Activated CD4-positive, alpha-beta memory T cell treated with anti-CD3 and anti-CD28 coated beads, Interleukin-2, amount 10 ng/mL, durations not matched to agents 7 days and 5 days (primary cell): ENCODE data around the gene ANKRD34A. TPM values are rescaled to one million over a fixed set of nuclear protein-coding genes. Genes with fewer than 3 reads are reported as not detected.

Source experiments
- CTCF ChIA-PET: fragments of 350-600 bp; sonication (Branson Sonifier 250); formaldehyde crosslinking; loops from one replicate; lab custom pipeline; 2021; ENCODE audit warnings: antibody characterized with exemption, inconsistent platforms; lab: Charles Lee
- POLR2A ChIA-PET: fragments of 350-600 bp; sonication (Branson Sonifier 250); formaldehyde crosslinking; loops from one replicate; lab custom pipeline; 2021; ENCODE audit warnings: antibody characterized with exemption; lab: Charles Lee
- DNase-seq: peaks from one replicate; pipeline ENCODE4 v3.0.0-alpha.2; 2020
- H3K27ac Mint-ChIP-seq: one replicate; pipeline ENCODE4 v1.8.0; 2021; ENCODE audit warnings: mild to moderate bottlenecking, mixed read lengths
- H3K27me3 Mint-ChIP-seq: one replicate; pipeline ENCODE4 v1.8.0; 2021; ENCODE audit warnings: mixed read lengths
- H3K36me3 Mint-ChIP-seq: one replicate; pipeline ENCODE4 v1.8.0; 2021; ENCODE audit warnings: low read depth, mixed read lengths
- H3K4me1 Mint-ChIP-seq: one replicate; pipeline ENCODE4 v1.8.0; 2021; ENCODE audit warnings: mixed read lengths
- H3K4me3 Mint-ChIP-seq: one replicate; pipeline ENCODE4 v1.8.0; 2021; ENCODE audit warnings: mild to moderate bottlenecking, mixed read lengths
- H3K9me3 Mint-ChIP-seq: one replicate; pipeline ENCODE4 v1.8.0; 2021; ENCODE audit warnings: mixed read lengths
- total RNA-seq, 2 experiments: library from RNA; stranded (reverse); gene quantifications; one replicate each; pipeline ENCODE4 v1.2.3, GENCODE V29; 2021

The ANKRD34A gene
- total RNA-seq, 2 experiments from 2014 or later: 2.9 to 3.7 TPM

DNA sequence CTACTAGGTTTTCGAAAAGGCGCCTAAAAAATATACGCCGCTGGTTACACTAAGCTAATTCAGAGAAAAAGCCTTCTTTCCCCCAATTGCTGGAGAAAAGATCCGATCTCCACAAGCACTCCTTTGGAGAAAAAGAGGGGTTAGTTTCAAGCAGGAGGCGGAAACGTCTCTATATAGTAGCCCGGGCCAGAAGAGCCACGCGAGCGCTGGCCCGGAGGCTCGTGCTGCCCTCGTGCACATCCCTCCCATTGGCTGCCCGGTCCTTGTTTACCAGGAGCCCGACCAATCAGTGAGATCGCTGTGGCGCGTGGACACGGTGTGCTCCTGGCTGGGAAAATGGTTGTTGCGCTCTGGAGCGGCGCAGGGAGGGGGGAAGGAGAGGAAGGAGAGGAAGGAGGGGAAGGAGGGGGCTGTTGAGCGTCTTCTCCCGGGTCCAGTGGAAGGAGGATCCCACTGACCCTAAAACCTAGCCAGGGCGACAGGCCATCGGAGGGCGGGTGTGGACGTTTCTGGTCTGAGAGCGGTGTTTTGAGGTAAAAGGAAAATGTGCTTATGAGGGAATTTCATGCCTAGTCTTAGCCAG is 32.1 kb upstream of the ANKRD34A start, which contains the start of gene TXNIP:
Gene TXNIP (minus strand): TSS at position 147 of the 583 bp plus-strand sequence. CDS start 313 bp downstream, outside the sequence.
- Mint-ChIP-seq H3K36me3 (peaks cover 50% of the 10 kb centered on the region), H3K4me3 (peak within 1 kb of the TSS; percentile 93), H3K4me1 (peaks cover 63% of the 10 kb centered on the region), H3K9me3 (no peaks in the 10 kb centered on the region), H3K27ac (peak within 1 kb of the TSS; percentile 97), H3K27me3 (no peaks in the 10 kb centered on the region)
- CTCF ChIA-PET: interaction anchor here (0.9 to 13.8 kb wide), 8 partner anchors 8 to 151 kb away, joined by 3 to 177 read pairs (median 4); partner anchors contain the start of genes ANKRD34A, LIX1L, NUDT17 and POLR3GL
- POLR2A ChIA-PET: interaction anchor here (0.6 to 12.9 kb wide), 17 partner anchors 12 to 716 kb away, joined by 3 to 582 read pairs (median 4); partner anchors contain the start of genes ANKRD34A, LIX1L, PIAS3 and POLR3GL
- DNase-seq: peak; percentile 96

DNA sequence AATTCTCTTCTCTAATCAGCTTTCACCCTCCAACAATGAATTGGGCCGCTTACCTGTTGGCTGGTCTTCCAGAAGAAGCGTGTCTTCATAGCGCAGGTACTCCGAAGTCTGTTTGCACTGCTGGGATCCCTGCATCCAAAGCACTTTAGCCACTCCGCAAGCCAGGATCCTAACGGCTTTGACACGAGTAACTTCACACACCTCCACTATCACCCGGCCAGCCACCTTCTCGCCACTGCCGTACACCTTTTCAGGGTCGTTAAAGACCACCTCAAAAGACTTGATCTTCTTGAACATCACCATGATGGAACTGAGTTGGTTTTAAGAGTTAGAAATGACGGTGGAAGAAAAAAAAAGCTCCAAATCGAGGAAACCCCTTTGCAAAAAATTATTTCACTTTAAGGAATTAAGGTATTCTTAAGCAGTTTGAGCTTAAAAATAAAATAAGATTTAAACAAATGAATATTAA is 31.6 kb upstream of the ANKRD34A start:
- no peaks in the 10 kb centered on the region for H3K9me3 Mint-ChIP-seq
- ChIA-PET POLR2A (interaction anchor here (0.6 to 12.9 kb wide), 15 partner anchors 12 to 715 kb away, joined by 3 to 582 read pairs (median 4); partner anchors contain the start of genes ANKRD34A, LIX1L, PIAS3 and POLR3GL), CTCF (interaction anchor here (0.9 to 13.8 kb wide), 6 partner anchors 8 to 151 kb away, joined by 3 to 177 read pairs (median 6); partner anchors contain the start of genes ANKRD34A, NUDT17 and POLR3GL)
- peaks cover 61% of the 10 kb centered on the region for H3K4me1 Mint-ChIP-seq
- H3K4me3 Mint-ChIP-seq: peak overlapping the region; percentile 93
- peak overlapping the region; percentile 97 for H3K27ac Mint-ChIP-seq
- no peaks in the 10 kb centered on the region for H3K27me3 Mint-ChIP-seq
- no peak for DNase-seq
- peaks cover 51% of the 10 kb centered on the region for H3K36me3 Mint-ChIP-seq

DNA sequence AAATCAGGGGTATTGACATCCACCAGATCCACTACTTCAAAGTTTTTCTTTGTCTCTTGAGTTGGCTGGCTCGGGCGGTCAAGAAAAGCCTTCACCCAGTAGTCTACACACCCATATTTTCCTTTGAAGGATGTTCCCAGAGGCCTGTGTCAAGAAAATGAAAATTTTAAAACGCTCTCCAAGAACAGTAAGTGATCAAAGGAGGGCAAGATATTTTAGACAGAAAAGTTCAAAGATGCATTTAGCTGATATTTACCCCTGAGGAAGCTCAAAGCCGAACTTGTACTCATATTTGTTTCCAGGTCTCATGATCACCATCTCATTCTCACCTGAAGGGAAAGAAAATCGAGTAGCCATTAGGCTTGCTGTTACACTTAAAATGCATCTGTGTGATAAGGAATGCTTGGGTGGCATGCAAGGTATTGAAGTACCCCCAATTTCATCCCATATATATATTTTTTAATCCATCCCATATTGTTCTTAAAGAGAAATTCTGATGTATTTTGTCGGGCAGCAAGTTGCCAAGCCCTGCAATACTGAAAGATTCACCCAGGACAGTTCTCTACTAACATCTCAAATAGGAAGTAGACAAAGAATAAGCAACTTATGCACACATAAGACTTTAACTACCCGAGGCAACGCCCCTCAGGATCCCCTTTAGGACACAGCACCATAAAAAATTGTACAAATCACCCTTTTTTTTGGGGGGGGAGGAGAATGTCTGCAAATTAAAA is 30.9 kb upstream of the ANKRD34A start:
- no peaks in the 10 kb centered on the region for H3K9me3 Mint-ChIP-seq
- peaks cover 64% of the 10 kb centered on the region for H3K4me1 Mint-ChIP-seq
- no peaks in the 10 kb centered on the region for H3K27me3 Mint-ChIP-seq
- no peak for DNase-seq
- CTCF ChIA-PET: interaction anchor here (0.9 to 13.8 kb wide), 3 partner anchors 12 to 150 kb away, joined by 3 to 177 read pairs (median 4); partner anchors contain the start of gene NUDT17
- H3K4me3 Mint-ChIP-seq: peak overlapping the region; percentile 93
- POLR2A ChIA-PET: interaction anchor here (0.6 to 12.9 kb wide), 11 partner anchors 13 to 136 kb away, joined by 3 to 582 read pairs (median 30); partner anchors contain the start of genes ANKRD34A, LIX1L, PIAS3 and POLR3GL
- H3K27ac Mint-ChIP-seq: peak overlapping the region; percentile 97
- H3K36me3 Mint-ChIP-seq: peaks cover 51% of the 10 kb centered on the region

DNA sequence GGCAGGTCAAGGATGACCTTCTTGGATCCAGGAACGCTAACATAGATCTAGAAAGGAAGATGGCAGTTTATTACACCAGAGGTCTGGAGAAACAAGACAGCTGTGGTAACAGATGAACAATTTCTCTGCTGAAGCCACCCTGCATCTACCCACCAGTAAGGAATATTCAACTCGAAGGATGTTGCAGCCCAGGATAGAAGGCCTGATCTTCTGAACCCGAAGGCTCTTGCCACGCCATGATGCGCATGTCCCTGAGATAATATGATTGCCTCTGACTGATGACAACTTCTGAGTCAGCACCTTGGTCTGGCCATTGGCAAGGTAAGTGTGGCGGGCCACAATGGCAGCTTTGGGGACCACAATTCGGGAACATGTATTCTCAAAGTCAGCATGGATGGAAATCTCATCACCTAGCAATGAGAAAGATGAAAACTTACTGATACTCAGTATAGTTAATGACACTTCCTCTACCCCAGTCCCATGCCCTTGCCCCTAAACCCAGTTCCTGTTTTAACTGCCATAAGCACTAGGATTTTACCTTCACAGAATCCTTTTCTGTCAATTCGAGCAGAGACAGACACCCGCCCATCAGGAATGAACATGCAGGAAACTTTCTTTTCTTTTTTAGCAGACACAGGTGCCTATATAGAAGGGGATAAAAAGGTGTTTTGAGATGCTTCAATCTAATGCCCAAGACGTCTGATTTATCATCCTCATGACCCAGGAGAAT is 30.2 kb upstream of the ANKRD34A start:
- POLR2A ChIA-PET: interaction anchor here (1.2 to 12.9 kb wide), 7 partner anchors 13 to 123 kb away, joined by 3 to 582 read pairs (median 33); partner anchors contain the start of genes ANKRD34A, LIX1L, POLR3GL and RBM8A
- no peaks in the 10 kb centered on the region for H3K9me3 Mint-ChIP-seq
- H3K4me1 Mint-ChIP-seq: peaks cover 59% of the 10 kb centered on the region
- H3K36me3 Mint-ChIP-seq: peaks cover 51% of the 10 kb centered on the region
- H3K27ac Mint-ChIP-seq: peak overlapping the region; percentile 97
- no peaks in the 10 kb centered on the region for H3K27me3 Mint-ChIP-seq
- CTCF ChIA-PET: interaction anchor here (0.9 to 13.8 kb wide), 4 partner anchors 13 to 149 kb away, joined by 3 to 177 read pairs (median 4); partner anchors contain the start of gene NUDT17
- DNase-seq: peak; percentile 58
- peak overlapping the region; percentile 93 for H3K4me3 Mint-ChIP-seq

DNA sequence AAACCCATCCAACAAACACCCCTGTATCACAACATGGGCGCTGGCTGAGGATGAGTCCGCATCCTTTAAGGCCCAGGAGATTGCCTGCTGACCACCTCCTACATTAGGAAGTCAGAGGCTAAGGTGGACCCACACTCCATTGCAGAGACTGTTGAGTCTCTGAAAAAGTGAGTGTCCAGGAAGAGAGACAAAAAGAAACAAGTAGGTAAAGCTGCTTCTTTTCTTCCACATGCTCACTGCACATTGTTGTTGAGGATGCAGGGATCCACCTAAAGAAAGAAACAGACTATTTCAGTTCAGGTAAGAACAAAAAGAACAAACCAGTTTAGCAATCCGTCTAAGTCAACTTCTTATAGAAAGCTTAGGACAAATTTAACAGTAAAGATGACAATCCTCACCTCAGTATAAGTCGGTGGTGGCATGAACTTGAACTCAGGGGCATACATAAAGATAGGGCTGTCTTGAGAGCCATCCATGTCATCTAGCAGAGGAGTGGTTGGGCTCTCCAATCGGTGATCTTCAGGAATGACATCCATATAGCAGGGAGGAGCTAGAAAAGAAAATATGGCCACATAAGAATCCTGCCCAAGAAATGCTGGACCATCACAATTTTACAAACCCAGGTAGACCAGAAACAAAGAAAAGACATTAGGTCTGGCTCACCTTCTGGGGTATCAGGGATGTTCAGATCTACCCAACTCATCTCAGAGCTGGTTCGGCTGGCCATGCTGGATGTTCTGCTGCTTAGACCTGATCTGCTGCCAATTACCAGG is 29.4 kb upstream of the ANKRD34A start:
- CTCF ChIA-PET: interaction anchor here (1.0 to 13.8 kb wide), 3 partner anchors 15 to 148 kb away, joined by 3 to 177 read pairs (median 4); partner anchors contain the start of gene NUDT17
- no peaks in the 10 kb centered on the region for H3K27me3 Mint-ChIP-seq
- DNase-seq: no peak
- H3K4me1 Mint-ChIP-seq: peaks cover 53% of the 10 kb centered on the region
- peak overlapping the region; percentile 97 for H3K27ac Mint-ChIP-seq
- H3K9me3 Mint-ChIP-seq: no peaks in the 10 kb centered on the region
- H3K36me3 Mint-ChIP-seq: peaks cover 51% of the 10 kb centered on the region
- POLR2A ChIA-PET: interaction anchor here (0.6 to 12.9 kb wide), 6 partner anchors 8 to 44 kb away, joined by 3 to 582 read pairs (median 35); partner anchors contain the start of genes ANKRD34A, LIX1L and POLR3GL
- H3K4me3 Mint-ChIP-seq: peak overlapping the region; percentile 93

DNA sequence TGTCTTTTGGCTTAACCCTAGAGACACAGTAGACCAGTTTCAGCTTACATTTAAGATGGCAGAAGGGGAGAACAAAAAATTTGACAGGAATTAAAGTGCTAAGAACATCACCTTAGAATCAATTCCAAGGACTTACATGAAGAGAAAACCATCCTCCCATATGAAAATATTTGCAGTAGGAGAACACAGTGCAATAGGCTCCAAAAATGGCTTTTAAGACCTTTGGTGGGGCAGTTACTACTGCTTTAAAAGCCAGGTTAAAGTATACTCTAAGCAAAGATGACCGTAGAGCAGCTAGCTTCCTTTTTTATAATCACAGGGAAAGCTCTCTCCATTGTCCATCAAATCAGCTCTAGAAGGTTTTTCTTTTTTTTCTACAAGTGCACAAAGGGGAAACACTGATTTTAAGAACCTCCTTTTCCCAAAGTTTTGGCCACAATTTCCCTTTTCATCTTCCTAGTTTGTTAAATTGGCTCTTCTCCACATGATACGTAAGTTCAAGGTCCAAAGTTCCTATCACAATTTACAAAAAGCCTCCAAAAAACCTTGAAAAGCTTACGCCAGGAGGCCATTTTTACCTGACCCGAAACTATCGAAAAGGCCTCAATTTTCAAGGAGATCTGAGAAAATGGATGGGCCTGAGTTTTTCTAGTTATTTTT is 28.7 kb upstream of the ANKRD34A start:
- no peaks in the 10 kb centered on the region for H3K9me3 Mint-ChIP-seq
- no peaks in the 10 kb centered on the region for H3K27me3 Mint-ChIP-seq
- peak overlapping the region; percentile 93 for H3K4me3 Mint-ChIP-seq
- H3K27ac Mint-ChIP-seq: peak overlapping the region; percentile 52
- peaks cover 50% of the 10 kb centered on the region for H3K4me1 Mint-ChIP-seq
- CTCF ChIA-PET: interaction anchor here (0.5 to 13.8 kb wide), 2 partner anchors 13 to 15 kb away, joined by 3 to 177 read pairs; no protein-coding TSS in a partner anchor
- POLR2A ChIA-PET: interaction anchor here (0.6 to 12.9 kb wide), 8 partner anchors 9 to 45 kb away, joined by 3 to 582 read pairs (median 4); partner anchors contain the start of genes ANKRD34A, HJV, LIX1L and POLR3GL
- DNase-seq: no peak
- peaks cover 51% of the 10 kb centered on the region for H3K36me3 Mint-ChIP-seq

DNA sequence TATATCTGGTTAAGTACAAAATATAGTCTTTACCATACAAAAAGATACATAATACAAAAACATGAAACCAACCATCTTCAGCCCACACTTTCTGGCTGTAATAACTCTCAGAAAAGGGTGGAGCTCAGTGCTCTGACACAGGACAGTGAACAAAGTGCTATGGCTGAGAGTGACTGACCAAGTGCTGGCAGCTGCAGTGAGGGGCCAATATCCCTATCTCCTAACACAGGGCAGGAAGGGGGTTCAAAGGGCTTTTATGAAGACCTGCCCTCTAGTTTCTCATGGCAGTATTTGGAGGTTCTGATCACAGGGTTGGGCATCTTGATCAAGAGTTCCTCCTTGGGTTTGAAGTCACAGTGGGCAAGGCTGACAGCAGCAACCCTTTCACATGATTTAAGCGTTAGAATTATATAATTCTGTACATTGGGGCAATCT is 28.1 kb upstream of the ANKRD34A start:
- Mint-ChIP-seq H3K36me3 (peaks cover 51% of the 10 kb centered on the region), H3K27me3 (no peaks in the 10 kb centered on the region), H3K9me3 (no peaks in the 10 kb centered on the region), H3K4me3 (peak overlapping the region; percentile 93), H3K27ac (peak overlapping the region; percentile 52), H3K4me1 (peaks cover 49% of the 10 kb centered on the region)
- ChIA-PET CTCF (interaction anchor here (0.5 to 13.8 kb wide), 3 partner anchors 10 to 14 kb away, joined by 3 to 177 read pairs (median 3); no protein-coding TSS in a partner anchor), POLR2A (interaction anchor here (0.8 to 12.9 kb wide), 4 partner anchors 11 to 29 kb away, joined by 3 to 582 read pairs (median 75); partner anchors contain the start of genes ANKRD34A, HJV and POLR3GL)
- DNase-seq: no peak

DNA sequence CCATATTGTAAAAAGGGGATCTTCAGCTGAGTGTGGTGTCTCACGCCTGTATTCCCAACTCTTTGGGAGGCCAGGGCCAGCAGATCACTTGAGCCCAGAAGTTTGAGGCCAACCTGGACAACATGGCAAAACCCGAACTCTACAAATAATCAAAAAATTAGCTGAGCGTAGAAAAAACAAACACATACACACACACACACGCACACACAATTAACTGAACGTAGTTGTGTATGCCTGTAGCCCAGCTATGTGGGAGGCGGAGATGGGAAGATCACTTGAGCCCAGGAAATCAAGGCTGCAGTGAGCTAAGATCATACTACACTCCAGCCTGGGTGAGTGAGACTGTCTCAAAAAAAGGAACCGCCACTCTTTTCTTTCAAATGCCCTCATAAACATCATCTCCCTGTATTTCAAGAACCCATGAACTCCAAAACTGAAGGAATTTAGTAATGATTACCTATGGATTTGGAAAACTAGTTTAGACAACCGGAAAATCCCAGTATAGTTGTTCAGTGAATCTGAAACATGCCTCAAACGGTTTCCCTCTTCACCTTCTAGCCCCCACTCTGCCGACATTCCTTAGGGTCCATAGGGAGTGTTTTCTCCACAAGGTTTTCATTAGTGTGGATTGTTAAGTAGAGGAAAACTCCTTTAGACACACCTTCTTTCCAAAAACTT is 27.5 kb upstream of the ANKRD34A start:
- peak overlapping the region; percentile 27 for H3K4me3 Mint-ChIP-seq
- DNase-seq: no peak
- peaks cover 46% of the 10 kb centered on the region for H3K4me1 Mint-ChIP-seq
- H3K27ac Mint-ChIP-seq: peak overlapping the region; percentile 41
- ChIA-PET CTCF (interaction anchor here (0.8 to 13.8 kb wide), 2 partner anchors 11 to 13 kb away, joined by 3 to 177 read pairs; no protein-coding TSS in a partner anchor), POLR2A (interaction anchor here (1.5 to 12.9 kb wide), 4 partner anchors 9 to 30 kb away, joined by 3 to 582 read pairs (median 76); partner anchors contain the start of gene HJV)
- peaks cover 51% of the 10 kb centered on the region for H3K36me3 Mint-ChIP-seq
- no peaks in the 10 kb centered on the region for H3K9me3 Mint-ChIP-seq
- H3K27me3 Mint-ChIP-seq: no peaks in the 10 kb centered on the region

DNA sequence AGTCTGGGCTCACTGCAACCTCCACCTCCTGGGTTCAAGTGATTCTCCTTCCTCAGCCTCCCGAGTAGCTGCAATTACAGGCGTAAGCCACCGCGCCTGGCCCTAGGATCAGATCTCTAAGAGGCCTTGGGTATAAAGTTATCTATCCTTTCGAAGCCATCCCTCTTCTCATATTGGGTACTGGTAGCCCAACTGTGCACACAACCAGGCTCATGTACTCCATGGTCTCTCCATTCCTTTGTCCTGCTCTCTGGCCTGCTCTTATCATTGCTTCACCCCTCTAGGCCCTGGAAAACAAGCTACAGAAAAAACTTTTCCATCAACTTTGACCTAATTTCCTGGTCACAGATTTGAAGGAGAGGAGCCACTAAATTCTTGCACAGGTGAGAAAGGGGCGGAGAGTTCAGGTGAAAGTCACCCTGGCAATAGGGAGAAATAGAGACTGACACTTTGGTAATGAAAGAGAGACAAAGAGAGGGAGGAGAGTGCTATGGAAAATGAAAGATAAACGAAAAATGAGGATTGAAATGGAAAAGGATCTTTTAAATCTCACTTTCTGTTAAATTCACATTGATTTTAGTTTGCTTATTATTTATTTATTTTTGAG is 26.0 kb upstream of the ANKRD34A start:
- H3K27me3 Mint-ChIP-seq: no peaks in the 10 kb centered on the region
- H3K36me3 Mint-ChIP-seq: peaks cover 39% of the 10 kb centered on the region
- DNase-seq: no peak
- H3K27ac Mint-ChIP-seq: no peak overlapping the region
- H3K4me3 Mint-ChIP-seq: no peak overlapping the region
- no peaks in the 10 kb centered on the region for H3K9me3 Mint-ChIP-seq
- H3K4me1 Mint-ChIP-seq: peaks cover 54% of the 10 kb centered on the region
- ChIA-PET CTCF (interaction anchor here (0.7 to 13.8 kb wide), 2 partner anchors 12 to 94 kb away, joined by 3 to 177 read pairs; no protein-coding TSS in a partner anchor), POLR2A (interaction anchor here (1.0 to 12.9 kb wide), 7 partner anchors 8 to 61 kb away, joined by 3 to 582 read pairs (median 6); no protein-coding TSS in a partner anchor)
